H9 (cell line): ENCODE measurements around the gene RPP30. TPM values are rescaled to one million over a fixed set of nuclear protein-coding genes. Genes with fewer than 3 reads are reported as not detected.

Source experiments
- DNase-seq: peaks from one replicate; pipeline ENCODE4 v3.0.0-alpha.2; 2017
- H2AFZ ChIP-seq: one replicate; pipeline ENCODE4 v1.6.1; 2013; ENCODE audit warnings: mild to moderate bottlenecking, low read length, control low read depth, moderate library complexity
- H2AK5ac ChIP-seq: 2 replicates; pipeline ENCODE4 v1.6.1; 2013; ENCODE audit warnings: low read length, control low read depth, mixed read lengths; ENCODE audit not compliant: insufficient read length
- H2BK120ac ChIP-seq: one replicate; pipeline ENCODE4 v1.6.1; 2013; ENCODE audit warnings: low read depth, mild to moderate bottlenecking, low read length, control low read depth, inconsistent platforms; ENCODE audit not compliant: poor library complexity, severe bottlenecking
- H2BK12ac ChIP-seq: 2 replicates; pipeline ENCODE4 v1.6.1; 2013; ENCODE audit warnings: low read length, control low read depth, mixed read lengths, low read depth; ENCODE audit not compliant: insufficient read length
- H2BK15ac ChIP-seq: 2 replicates; pipeline ENCODE4 v1.6.1; 2013; ENCODE audit warnings: low read depth, low read length, control low read depth
- H2BK20ac ChIP-seq: one replicate; pipeline ENCODE4 v1.6.1; 2013; ENCODE audit warnings: low read depth, mild to moderate bottlenecking, low read length, control low read depth, inconsistent platforms; ENCODE audit not compliant: poor library complexity, severe bottlenecking
- H2BK5ac ChIP-seq: 2 replicates; pipeline ENCODE4 v1.6.1; 2013; ENCODE audit warnings: low read length, control low read depth, mixed read lengths; ENCODE audit not compliant: insufficient read length
- H3K14ac ChIP-seq: 2 replicates; pipeline ENCODE4 v1.6.1; 2013; ENCODE audit warnings: low read length, control low read depth; ENCODE audit not compliant: insufficient read depth
- H3K18ac ChIP-seq: 2 replicates; pipeline ENCODE4 v1.6.1; 2013; ENCODE audit warnings: low read depth, mild to moderate bottlenecking, mixed read lengths, low read length, control low read depth; ENCODE audit not compliant: insufficient read length
- H3K23ac ChIP-seq: 2 replicates; pipeline ENCODE4 v1.6.1; 2013; ENCODE audit warnings: low read length, control low read depth, mixed read lengths, low read depth; ENCODE audit not compliant: insufficient read length
- H3K23me2 ChIP-seq: 2 replicates; pipeline ENCODE4 v1.6.1; 2013; ENCODE audit warnings: low read depth, mild to moderate bottlenecking, mixed read lengths, low read length, control low read depth; ENCODE audit not compliant: insufficient read length, poor library complexity, severe bottlenecking
- H3K27ac ChIP-seq: 2 replicates; pipeline ENCODE4 v1.5.1; 2013; ENCODE audit warnings: low read length, control low read depth, mixed read lengths, low read depth; ENCODE audit not compliant: insufficient read length
- H3K27me3 ChIP-seq: 2 replicates; pipeline ENCODE4 v1.6.1; 2013; ENCODE audit warnings: low read length, control low read depth, inconsistent platforms; ENCODE audit not compliant: insufficient read depth
- H3K4ac ChIP-seq: 2 replicates; pipeline ENCODE4 v1.6.1; 2013; ENCODE audit warnings: low read depth, mild to moderate bottlenecking, control low read depth, inconsistent platforms, low read length, moderate library complexity
- H3K4me1 ChIP-seq: 2 replicates; pipeline ENCODE4 v1.6.1; 2013; ENCODE audit warnings: low read length, control low read depth, inconsistent platforms; ENCODE audit not compliant: insufficient read depth
- H3K4me2 ChIP-seq: 2 replicates; pipeline ENCODE4 v1.6.1; 2013; ENCODE audit warnings: low read length, control low read depth, mixed read lengths; ENCODE audit not compliant: insufficient read length, insufficient read depth
- H3K56ac ChIP-seq: 2 replicates; pipeline ENCODE4 v1.6.1; 2013; ENCODE audit warnings: low read depth, mild to moderate bottlenecking, mixed read lengths, low read length, control low read depth; ENCODE audit not compliant: insufficient read length
- H3K79me1 ChIP-seq: 2 replicates; pipeline ENCODE4 v1.6.1; 2013; ENCODE audit warnings: low read depth, mild to moderate bottlenecking, moderate library complexity, low read length, control low read depth, inconsistent platforms; ENCODE audit not compliant: insufficient read depth, poor library complexity, severe bottlenecking
- H3K79me2 ChIP-seq: 2 replicates; pipeline ENCODE4 v1.6.1; 2013; ENCODE audit warnings: low read length, control low read depth, inconsistent platforms; ENCODE audit not compliant: insufficient read depth
- H3K9ac ChIP-seq: 2 replicates; pipeline ENCODE4 v1.6.1; 2013; ENCODE audit warnings: low read length, control low read depth, mixed read lengths; ENCODE audit not compliant: insufficient read length; ENCODE audit errors: extremely low read depth
- H3K9me3 ChIP-seq: one replicate; pipeline ENCODE4 v1.6.1; 2013; ENCODE audit warnings: low read depth, low read length, inconsistent platforms; ENCODE audit not compliant: control insufficient read depth
- H3T11ph ChIP-seq: one replicate; pipeline ENCODE4 v1.6.1; 2013; ENCODE audit warnings: mild to moderate bottlenecking, low read length, control low read depth, inconsistent platforms
- H4K20me1 ChIP-seq: one replicate; pipeline ENCODE4 v1.6.1; 2013; ENCODE audit not compliant: control insufficient read depth, insufficient read length, insufficient read depth
- H4K5ac ChIP-seq: 2 replicates; pipeline ENCODE4 v1.6.1; 2013; ENCODE audit warnings: low read depth, mild to moderate bottlenecking, mixed read lengths, low read length, control low read depth; ENCODE audit not compliant: insufficient read length
- H4K8ac ChIP-seq: replicated peaks from 2 replicates; pipeline ENCODE4 v1.6.1; 2013; ENCODE audit warnings: low read length, control low read depth, mixed read lengths, low read depth; ENCODE audit not compliant: insufficient read length
- H4K91ac ChIP-seq: 2 replicates; pipeline ENCODE4 v1.6.1; 2013; ENCODE audit warnings: low read depth, mild to moderate bottlenecking, moderate library complexity, mixed read lengths, low read length, control low read depth; ENCODE audit not compliant: insufficient read length
- H3K27ac Mint-ChIP-seq, 3 experiments: 2 replicates in 2 of 3; 3 replicates in 1 of 3; pipeline ENCODE4 v1.8.0; 2020 to 2021; ENCODE audit warnings: mixed read lengths in 3 of 3, mild to moderate bottlenecking in 1 of 3, moderate library complexity in 1 of 3
- H3K27me3 Mint-ChIP-seq: 2 replicates; pipeline ENCODE4 v1.8.0; 2021; ENCODE audit warnings: low read depth, mild to moderate bottlenecking, moderate library complexity, mixed read lengths
- H3K36me3 Mint-ChIP-seq, 3 experiments: 2 replicates in 2 of 3; 3 replicates in 1 of 3; pipeline ENCODE4 v1.8.0; 2020 to 2021; ENCODE audit warnings: low read depth in 3 of 3, mixed read lengths in 3 of 3; ENCODE audit not compliant: insufficient read depth in 1 of 3
- H3K4me1 Mint-ChIP-seq, 2 experiments: 2 replicates each; pipeline ENCODE4 v1.8.0; 2020; ENCODE audit warnings: mixed read lengths in 2 of 2
- H3K4me3 Mint-ChIP-seq, 2 experiments: 2 replicates in 1 of 2; 3 replicates in 1 of 2; pipeline ENCODE4 v1.8.0; 2020 to 2021; ENCODE audit warnings: mild to moderate bottlenecking in 2 of 2, mixed read lengths in 2 of 2, moderate library complexity in 1 of 2
- H3K9me3 Mint-ChIP-seq, 2 experiments: 2 replicates in 1 of 2; 3 replicates in 1 of 2; pipeline ENCODE4 v1.8.0; 2020; ENCODE audit warnings: mild to moderate bottlenecking in 2 of 2, mixed read lengths in 2 of 2, moderate library complexity in 1 of 2
- WGBS: extraction: QIAGEN DNeasy Blood & Tissue Kit; methylation state at CpG from one replicate; pipeline ENCODE4 v1.1.7; 2013; ENCODE audit warnings: missing lambda C conversion rate, low lambda C conversion rate, mixed read lengths; ENCODE audit not compliant: insufficient read length; ENCODE audit errors: extremely low coverage; 5-methylcytosine and 5-hydroxymethylcytosine counted together
- total RNA-seq: library from RNA; stranded (reverse); gene quantifications from 2 replicates; pipeline ENCODE4 v1.2.1, GENCODE V29; 2021
- TF ChIP-seq, protein P1 (sequence below): fragments of 200-600 bp; sonication (generic); conservative IDR thresholded peaks from 3 replicates; pipeline ENCODE4 v1.8.0; 2021; ENCODE audit warnings: antibody characterized with exemption, mild to moderate bottlenecking

The RPP30 gene
- total RNA-seq, 1 experiment from 2014 or later, result 77.7 TPM

DNA sequence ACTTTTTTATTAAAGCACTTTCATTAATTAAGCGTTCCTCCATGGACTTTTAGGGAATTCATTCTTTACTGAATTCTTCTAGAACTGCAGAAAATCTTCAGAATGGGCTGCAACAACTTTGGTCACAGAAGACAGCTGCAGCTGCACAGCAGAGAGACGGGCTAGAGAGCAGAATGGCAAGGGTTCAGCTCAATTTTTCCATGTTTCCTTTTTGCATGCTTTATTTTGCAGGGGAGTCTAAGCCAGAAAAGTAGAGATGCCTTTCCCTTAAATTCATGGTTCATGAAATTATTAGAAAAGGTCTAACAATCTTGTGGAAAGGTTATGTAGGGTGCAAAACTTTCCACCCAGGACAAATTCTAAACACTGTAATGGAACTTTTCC is 64.5 kb downstream of the RPP30 start:
- no peak overlapping the region for H2AFZ ChIP-seq
- no CpG with 5 or more reads among the region's 2 CpGs for WGBS
- DNase-seq, result no peak
- no peak overlapping the region for H3K27ac Mint-ChIP-seq
- H3K4me1 Mint-ChIP-seq, result peaks cover 13 to 24% of the 10 kb centered on the region in 2 experiments
- no peak overlapping the region for H3T11ph ChIP-seq
- no peak overlapping the region for H2BK5ac ChIP-seq
- no peaks in the 10 kb centered on the region for H4K20me1 ChIP-seq
- H3K14ac ChIP-seq, result no peak overlapping the region
- H3K4me3 Mint-ChIP-seq, result no peak overlapping the region
- no peak overlapping the region for H3K18ac ChIP-seq
- H3K79me2 ChIP-seq, result no peaks in the 10 kb centered on the region
- H3K9ac ChIP-seq, result no peak overlapping the region
- H3K4ac ChIP-seq, result no peak overlapping the region
- no peak overlapping the region for H3K56ac ChIP-seq
- H2BK120ac ChIP-seq, result no peak overlapping the region
- H3K27me3 Mint-ChIP-seq, result peaks cover 94% of the 10 kb centered on the region
- H2BK12ac ChIP-seq, result no peak overlapping the region
- H2AK5ac ChIP-seq, result no peak overlapping the region
- no peak overlapping the region for H3K23ac ChIP-seq
- H3K23me2 ChIP-seq, result no peaks in the 10 kb centered on the region
- no peak overlapping the region for H2BK20ac ChIP-seq
- peaks cover 9% of the 10 kb centered on the region; the same call in 1 of the 2 replicates for H3K27me3 ChIP-seq
- H2BK15ac ChIP-seq, result no peak overlapping the region
- no peak overlapping the region for H3K4me2 ChIP-seq
- H3K79me1 ChIP-seq, result no peaks in the 10 kb centered on the region
- H4K91ac ChIP-seq, result no peak overlapping the region
- H3K9me3 Mint-ChIP-seq, result peaks cover 0 to 3% of the 10 kb centered on the region in 2 experiments; a peak in 2 of 5 replicates
- H3K9me3 ChIP-seq, result no peaks in the 10 kb centered on the region
- TF ChIP-seq, protein P1, sequence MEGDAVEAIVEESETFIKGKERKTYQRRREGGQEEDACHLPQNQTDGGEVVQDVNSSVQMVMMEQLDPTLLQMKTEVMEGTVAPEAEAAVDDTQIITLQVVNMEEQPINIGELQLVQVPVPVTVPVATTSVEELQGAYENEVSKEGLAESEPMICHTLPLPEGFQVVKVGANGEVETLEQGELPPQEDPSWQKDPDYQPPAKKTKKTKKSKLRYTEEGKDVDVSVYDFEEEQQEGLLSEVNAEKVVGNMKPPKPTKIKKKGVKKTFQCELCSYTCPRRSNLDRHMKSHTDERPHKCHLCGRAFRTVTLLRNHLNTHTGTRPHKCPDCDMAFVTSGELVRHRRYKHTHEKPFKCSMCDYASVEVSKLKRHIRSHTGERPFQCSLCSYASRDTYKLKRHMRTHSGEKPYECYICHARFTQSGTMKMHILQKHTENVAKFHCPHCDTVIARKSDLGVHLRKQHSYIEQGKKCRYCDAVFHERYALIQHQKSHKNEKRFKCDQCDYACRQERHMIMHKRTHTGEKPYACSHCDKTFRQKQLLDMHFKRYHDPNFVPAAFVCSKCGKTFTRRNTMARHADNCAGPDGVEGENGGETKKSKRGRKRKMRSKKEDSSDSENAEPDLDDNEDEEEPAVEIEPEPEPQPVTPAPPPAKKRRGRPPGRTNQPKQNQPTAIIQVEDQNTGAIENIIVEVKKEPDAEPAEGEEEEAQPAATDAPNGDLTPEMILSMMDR, result no peak
- H3K36me3 Mint-ChIP-seq, result no peaks in the 10 kb centered on the region
- no peak overlapping the region for H3K27ac ChIP-seq
- H4K5ac ChIP-seq, result no peak overlapping the region
- H3K4me1 ChIP-seq, result peaks cover 3% of the 10 kb centered on the region; the same call in 1 of the 2 replicates
- H4K8ac ChIP-seq, result no peak overlapping the region
